Stomach (tissue), 4 donors: ENCODE data around the gene USHBP1.
A peak's percentile ranks its signal among the peaks of the same experiment; 100 is the strongest.

Experiments
- CTCF ChIP-seq, 7 experiments: fragments of 450-650 bp in 4 of 7; fragments of 200-600 bp in 3 of 7; sonication (generic) in 3 of 7; IDR thresholded peaks; one replicate each; pipeline ENCODE4 v1.5.1; 2016 to 2019; ENCODE audit warnings: antibody characterized with exemption in 7 of 7, control low read depth in 2 of 7, mild to moderate bottlenecking in 1 of 7
- POLR2A ChIP-seq, 4 donors: fragments of 450-650 bp; IDR thresholded peaks; one replicate each; pipeline ENCODE4 v1.6.1; 2016; ENCODE audit warnings: antibody characterized with exemption in 4 of 4, control low read depth in 2 of 4, mild to moderate bottlenecking in 1 of 4, moderate library complexity in 1 of 4

GRCh38 chr19:17215127-17215971, 49.2 kb downstream of the USHBP1 start, which contains the start of gene USE1:
- peak in 1 of 7 experiments; percentile 11 for TF ChIP-seq CTCF (IDR thresholded peaks at IDR 0.05)
- TF ChIP-seq POLR2A (IDR thresholded peaks at IDR 0.05) = no peak
